HG03342 (cell line): ENCODE measurements around the gene PALLD.
A peak's percentile ranks its signal among the peaks of the same experiment; 100 is the strongest.
"Not testable (repeated sequence)": the region's sequence is repeated elsewhere in the genome, so short reads cannot be mapped to it uniquely, and the experiment has no call there.

Experiments used
- ATAC-seq: cut with Tn5 transposase; IDR thresholded peaks from one replicate; pipeline ENCODE4 v1.9.1; 2021; ENCODE audit warnings: mild to moderate bottlenecking, moderate library complexity; ENCODE audit not compliant: unreplicated experiment

The PALLD gene

GRCh38 chr4:168719725-168720124, 222.9 kb downstream of the PALLD start:
- no peak for ATAC-seq

- no peak for ATAC-seq
Measured at GRCh38 chr4:168720396-168720900, 223.6 kb downstream of the PALLD start.

- ATAC-seq: no peak
Measured at GRCh38 chr4:168722391-168722790, 225.5 kb downstream of the PALLD start.

- ATAC-seq: no peak
Measured at GRCh38 chr4:168723020-168723419, 226.2 kb downstream of the PALLD start.

- no peak for ATAC-seq
Measured at GRCh38 chr4:168723569-168723968, 226.7 kb downstream of the PALLD start.

DNA sequence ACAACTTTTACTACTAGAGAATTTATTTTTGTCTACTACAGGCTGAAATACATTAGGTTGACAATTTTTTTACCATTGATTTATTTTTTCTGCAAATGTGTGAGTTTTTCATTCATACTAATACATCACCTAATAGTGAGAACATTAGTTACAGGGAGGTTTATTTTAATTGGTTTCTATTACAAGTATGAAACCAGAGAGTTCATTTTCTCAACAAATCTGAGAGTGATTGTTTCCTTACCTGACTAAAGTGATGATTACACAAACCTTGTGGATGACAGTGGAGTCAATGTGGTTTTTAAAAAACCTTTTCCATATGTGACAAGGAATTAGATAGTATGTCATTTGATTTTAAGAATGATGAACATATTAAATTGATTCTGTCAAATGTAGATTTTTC, 227.4 kb downstream of the PALLD start:
- ATAC-seq: no peak

GRCh38 chr4:168724686-168725411, 228.0 kb downstream of the PALLD start:
- ATAC-seq: no peak

DNA sequence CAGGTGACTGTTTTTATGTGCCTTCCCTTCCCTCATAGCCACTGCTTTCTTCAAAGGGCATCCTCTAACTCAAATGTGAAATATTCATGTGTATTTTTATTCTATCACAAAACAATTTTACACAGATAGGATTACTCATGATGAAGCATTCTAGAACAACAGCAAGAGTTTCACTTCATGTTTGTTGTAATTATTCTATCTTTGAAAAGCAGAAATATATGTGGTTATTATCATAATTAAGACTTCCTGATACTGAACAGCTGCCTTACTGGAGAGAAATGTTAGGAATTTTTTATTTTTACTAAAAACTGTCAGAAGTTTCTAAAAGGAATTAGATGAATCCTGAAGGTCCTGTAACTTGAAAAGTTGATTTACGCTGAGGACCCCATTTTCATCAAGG, 229.1 kb downstream of the PALLD start:
- ATAC-seq: no peak

GRCh38 chr4:168727181-168727580, 230.3 kb downstream of the PALLD start:
- ATAC-seq: not testable (repeated sequence)

DNA sequence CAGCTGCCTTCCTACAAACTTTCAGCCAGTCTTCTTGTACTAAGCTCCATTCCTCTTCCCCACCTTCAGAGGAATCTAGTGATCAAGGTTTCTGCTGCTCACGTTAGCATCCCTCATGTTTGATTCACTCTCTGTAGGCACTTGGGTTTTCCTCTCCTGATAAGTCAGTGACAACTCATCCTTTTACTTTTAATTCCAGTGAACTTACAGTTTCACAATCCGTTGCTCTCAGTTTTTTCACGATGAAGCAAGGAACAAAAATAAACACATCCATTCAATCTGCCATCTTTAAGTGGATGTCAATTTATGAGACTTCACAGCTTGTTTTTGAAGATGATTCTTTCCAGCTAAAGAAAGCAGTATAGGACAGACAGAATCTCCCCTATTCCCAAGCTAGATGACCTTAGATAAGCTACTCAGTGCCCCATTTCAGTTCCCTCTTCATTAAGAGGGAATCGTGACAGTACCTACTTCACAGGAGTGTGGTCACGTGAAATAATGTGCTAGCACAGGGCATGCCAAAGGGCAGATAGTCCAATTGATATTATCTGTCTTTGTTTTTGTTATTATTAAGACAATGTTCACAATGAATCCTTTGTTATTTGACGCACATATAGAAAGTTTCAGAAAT, 234.3 kb downstream of the PALLD start:
- ATAC-seq: no peak

GRCh38 chr4:168731706-168732414, 235.0 kb downstream of the PALLD start:
- ATAC-seq: peak; percentile 49

DNA sequence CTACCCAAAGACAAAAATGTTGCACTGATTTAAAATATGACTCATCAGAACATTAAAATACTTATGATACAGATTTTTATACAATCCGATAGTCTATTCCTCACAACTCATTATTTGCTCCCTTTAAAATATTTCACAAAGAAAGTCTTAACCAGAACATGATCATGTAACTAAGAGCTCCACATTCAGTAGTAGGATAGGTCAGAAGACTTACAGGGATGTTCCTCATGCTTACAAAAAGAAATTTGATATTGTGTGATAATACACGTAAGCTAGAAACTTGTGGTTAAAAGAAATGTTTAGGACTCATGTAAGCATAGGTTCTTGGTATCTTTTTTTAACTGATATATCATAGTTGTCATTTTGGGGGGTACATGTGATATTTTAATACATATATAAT, 235.9 kb downstream of the PALLD start:
- ATAC-seq: no peak

- ATAC-seq: no peak
Measured at GRCh38 chr4:168734703-168735678, 238.1 kb downstream of the PALLD start.

GRCh38 chr4:168735735-168736134, 238.9 kb downstream of the PALLD start:
- ATAC-seq: no peak

DNA sequence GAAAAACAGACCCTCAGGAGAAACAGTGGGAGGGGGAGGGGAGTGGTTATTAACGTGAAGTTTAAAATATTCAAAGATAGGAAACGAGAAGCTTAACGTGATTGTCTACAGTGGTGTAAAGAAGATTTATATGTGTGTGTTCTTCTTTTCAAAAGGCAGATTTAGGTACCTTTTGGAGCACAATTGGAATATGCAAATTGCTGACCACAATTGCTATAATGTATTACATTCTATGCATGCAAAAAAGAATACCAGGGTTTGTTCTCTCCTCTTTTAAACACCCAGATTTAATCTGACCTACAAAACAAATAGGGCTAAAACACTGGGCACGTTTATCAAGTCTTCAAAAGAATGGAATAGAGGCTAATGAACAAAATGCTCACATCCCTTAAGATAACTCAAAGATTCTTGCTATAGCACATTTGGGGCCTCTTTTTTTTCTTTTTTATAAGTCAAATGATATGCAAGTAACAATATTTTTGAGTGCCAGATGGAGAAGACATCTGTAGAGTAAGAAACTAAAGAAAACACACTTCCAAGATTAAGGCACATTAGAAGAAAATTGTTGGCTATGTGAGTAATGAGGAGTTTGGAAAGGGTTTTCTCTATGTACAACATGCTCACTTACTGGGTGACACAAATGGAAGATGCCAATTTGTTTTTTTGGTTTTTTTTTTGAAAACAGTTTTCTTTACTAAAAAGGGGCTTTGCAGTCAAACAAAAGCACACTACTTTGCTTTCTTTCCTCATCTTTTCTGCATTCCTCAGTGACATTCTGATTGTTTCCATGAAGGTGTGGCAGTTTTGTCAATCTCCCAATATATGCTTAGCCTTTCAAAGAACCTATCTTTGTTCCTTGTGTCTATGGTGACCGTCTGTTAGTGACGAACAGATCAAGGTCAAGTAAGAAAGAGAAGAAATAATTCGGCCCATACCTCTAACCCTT, 240.3 kb downstream of the PALLD start:
- ATAC-seq: no peak

- ATAC-seq: no peak
Measured at GRCh38 chr4:168737806-168738172, 240.9 kb downstream of the PALLD start.

- ATAC-seq: no peak
Measured at GRCh38 chr4:168739886-168740285, 243.0 kb downstream of the PALLD start.

GRCh38 chr4:168740691-168741090, 243.8 kb downstream of the PALLD start:
- ATAC-seq: no peak

- ATAC-seq: no peak
Measured at GRCh38 chr4:168741281-168742173, 244.7 kb downstream of the PALLD start.
